Spleen (tissue), 11 donors: ENCODE results near the gene QKI. TPM values are rescaled to one million over a fixed set of nuclear protein-coding genes. Genes with fewer than 3 reads are reported as not detected.
A peak's percentile ranks its signal among the peaks of the same experiment; 100 is the strongest.

Source experiments
- DNase-seq: peaks from one replicate; pipeline ENCODE4 v3.0.0-alpha.2; 2020
- H3K27ac ChIP-seq, 8 donors: fragments of 200-600 bp; sonication (generic) in 7 of 8; 1 replicate in 4 of 8; 2 replicates in 4 of 8; pipeline versions ENCODE4 v1.5.0 to v1.8.0; 2016 to 2021; ENCODE audit warnings: inconsistent platforms in 4 of 8, mild to moderate bottlenecking in 4 of 8, moderate library complexity in 1 of 8
- H3K27me3 ChIP-seq, 7 donors: fragments of 200-600 bp; sonication (generic) in 6 of 7; replicated peaks in 1 of 7; 1 replicate in 4 of 7; 2 replicates in 3 of 7; pipeline versions ENCODE4 v1.5.0 to v1.8.0; 2016 to 2021; ENCODE audit warnings: inconsistent platforms in 3 of 7, mild to moderate bottlenecking in 1 of 7
- H3K36me3 ChIP-seq, 6 donors: fragments of 200-600 bp; sonication (generic) in 5 of 6; 1 replicate in 4 of 6; 2 replicates in 2 of 6; pipeline versions ENCODE4 v1.5.0 to v1.8.0; 2016 to 2021; ENCODE audit warnings: inconsistent platforms in 2 of 6
- H3K4me1 ChIP-seq, 6 donors: fragments of 200-600 bp; sonication (generic) in 5 of 6; 1 replicate in 3 of 6; 2 replicates in 3 of 6; pipeline versions ENCODE4 v1.5.0 to v1.8.0; 2016 to 2021; ENCODE audit warnings: inconsistent platforms in 3 of 6
- H3K4me3 ChIP-seq, 8 donors: fragments of 200-600 bp; sonication (generic) in 7 of 8; 1 replicate in 4 of 8; 2 replicates in 4 of 8; pipeline versions ENCODE4 v1.5.0 to v1.8.0; 2016 to 2021; ENCODE audit warnings: inconsistent platforms in 4 of 8, mild to moderate bottlenecking in 4 of 8, moderate library complexity in 2 of 8
- H3K9me3 ChIP-seq, 8 donors: fragments of 200-600 bp; sonication (generic) in 7 of 8; 1 replicate in 4 of 8; 2 replicates in 4 of 8; pipeline versions ENCODE4 v1.5.0 to v1.8.0; 2016 to 2021; ENCODE audit warnings: inconsistent platforms in 4 of 8
- POLR2A ChIP-seq, 3 donors: fragments of 450-650 bp; IDR thresholded peaks; one replicate each; pipeline ENCODE4 v1.5.1; 2017; ENCODE audit warnings: antibody characterized with exemption in 3 of 3, mild to moderate bottlenecking in 1 of 3
- POLR2AphosphoS5 ChIP-seq, 3 donors: sonication (generic); formaldehyde crosslinking; IDR thresholded peaks; one replicate each; pipeline ENCODE4 v1.5.1; 2017; ENCODE audit warnings: antibody characterized with exemption in 3 of 3
- WGBS, 5 donors: extraction: QIAGEN DNeasy Blood & Tissue Kit in 3 of 5; methylation state at CpG; one replicate each; pipeline versions ENCODE4 v1.1.5 to v1.1.7; 2013 to 2018; 5-methylcytosine and 5-hydroxymethylcytosine counted together
- intact Hi-C: fragments of 100-400 bp; cut with DNase I; formaldehyde crosslinking; loops from one replicate; pipeline ENCODE4 v1.15.0; 2023; ENCODE audit warnings: low total_unique reads
- polyA plus RNA-seq, 3 donors: library from polyadenylated mRNA; stranded (reverse); fragments of 200-250 nt; gene quantifications; one replicate each; pipeline ENCODE4 v1.2.1, GENCODE V29; 2013
- total RNA-seq, 7 donors: library from RNA; depleted of rRNA in 3 of 7; stranded (reverse); fragments of >200 nt in 3 of 7; fragmentation: NEBNext Ultra II Directional in 4 of 7; extraction: Animal tissue kit (Norgen Biotek cat#: 25700) in 4 of 7; gene quantifications; one replicate each; pipeline versions ENCODE4 v1.1.0 to v1.2.1, GENCODE V29; 2016 to 2021
- TF ChIP-seq, protein P1 (sequence below), 11 experiments: fragments of 200-600 bp in 7 of 11; fragments of 450-650 bp in 4 of 11; sonication (generic) in 4 of 11; IDR thresholded peaks in 8 of 11; conservative IDR thresholded peaks in 3 of 11; 1 replicate in 7 of 11; 2 replicates in 4 of 11; pipeline versions ENCODE4 v1.4.0 to v1.8.0; 2016 to 2021; ENCODE audit warnings: antibody characterized with exemption in 11 of 11, inconsistent platforms in 4 of 11, mild to moderate bottlenecking in 1 of 11
- donor health status: healthy with polysubstance abuse.
- donor health status: DM: no; HTN: no; CAD: no; lungs with moderate emphysema.
- donor health status: DM: no; HTN: no; CAD: no.
- donor health status: Bipolar disorder and iron deficiency.
- donor health status: healthy.
- donor health status: DM: no; HTN: no; CAD: no.
- donor health status: DM: yes; HTN: yes; CAD: no.

QKI gene
- total and polyA plus RNA-seq, 10 donors: 11.3 to 217 (median 180) TPM

DNA sequence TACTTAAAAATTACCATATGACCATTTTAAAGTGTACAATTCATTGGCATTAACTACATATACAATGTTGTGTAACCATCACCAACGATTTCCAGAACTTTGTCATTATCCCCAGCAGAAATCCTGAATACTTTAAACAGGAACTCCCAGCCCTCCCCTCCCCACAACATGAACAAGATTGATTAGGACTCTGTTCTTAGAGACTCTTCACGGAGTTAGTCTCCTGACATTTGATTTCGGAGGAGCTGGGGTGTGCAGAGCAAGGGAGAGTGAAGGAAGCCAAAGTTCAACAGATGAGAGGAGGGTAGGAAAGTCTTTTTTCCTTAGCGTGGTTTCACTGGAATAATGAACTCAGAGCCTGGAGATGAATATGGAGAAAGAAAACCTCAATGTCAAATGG, 17.2 kb upstream of the QKI start:
- intact Hi-C loops: no loop called here
- peaks cover 2 to 38% (median 15%) of the 10 kb centered on the region in 6 donors for H3K4me1 ChIP-seq
- TF ChIP-seq, protein P1, sequence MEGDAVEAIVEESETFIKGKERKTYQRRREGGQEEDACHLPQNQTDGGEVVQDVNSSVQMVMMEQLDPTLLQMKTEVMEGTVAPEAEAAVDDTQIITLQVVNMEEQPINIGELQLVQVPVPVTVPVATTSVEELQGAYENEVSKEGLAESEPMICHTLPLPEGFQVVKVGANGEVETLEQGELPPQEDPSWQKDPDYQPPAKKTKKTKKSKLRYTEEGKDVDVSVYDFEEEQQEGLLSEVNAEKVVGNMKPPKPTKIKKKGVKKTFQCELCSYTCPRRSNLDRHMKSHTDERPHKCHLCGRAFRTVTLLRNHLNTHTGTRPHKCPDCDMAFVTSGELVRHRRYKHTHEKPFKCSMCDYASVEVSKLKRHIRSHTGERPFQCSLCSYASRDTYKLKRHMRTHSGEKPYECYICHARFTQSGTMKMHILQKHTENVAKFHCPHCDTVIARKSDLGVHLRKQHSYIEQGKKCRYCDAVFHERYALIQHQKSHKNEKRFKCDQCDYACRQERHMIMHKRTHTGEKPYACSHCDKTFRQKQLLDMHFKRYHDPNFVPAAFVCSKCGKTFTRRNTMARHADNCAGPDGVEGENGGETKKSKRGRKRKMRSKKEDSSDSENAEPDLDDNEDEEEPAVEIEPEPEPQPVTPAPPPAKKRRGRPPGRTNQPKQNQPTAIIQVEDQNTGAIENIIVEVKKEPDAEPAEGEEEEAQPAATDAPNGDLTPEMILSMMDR (IDR thresholded peaks at IDR 0.05 in 8 of 11, conservative IDR thresholded peaks at IDR 0.05 in 3 of 11): no peak
- TF ChIP-seq POLR2AphosphoS5 (IDR thresholded peaks at IDR 0.05) (no peak), POLR2A (IDR thresholded peaks at IDR 0.05) (no peak)
- peak overlapping the region in 1 of 8 donors; percentile 28 for H3K27ac ChIP-seq
- no peak overlapping the region for H3K4me3 ChIP-seq
- DNase-seq: no peak
- H3K36me3 ChIP-seq: no peaks in the 10 kb centered on the region
- no peaks in the 10 kb centered on the region for H3K9me3 ChIP-seq
- WGBS, 5 donors: 56 to 70% (median 64%) methylated on average over 4 of the region's 4 CpGs
- H3K27me3 ChIP-seq: peaks cover 0 to 5% (median 0%) of the 10 kb centered on the region in 7 donors

DNA sequence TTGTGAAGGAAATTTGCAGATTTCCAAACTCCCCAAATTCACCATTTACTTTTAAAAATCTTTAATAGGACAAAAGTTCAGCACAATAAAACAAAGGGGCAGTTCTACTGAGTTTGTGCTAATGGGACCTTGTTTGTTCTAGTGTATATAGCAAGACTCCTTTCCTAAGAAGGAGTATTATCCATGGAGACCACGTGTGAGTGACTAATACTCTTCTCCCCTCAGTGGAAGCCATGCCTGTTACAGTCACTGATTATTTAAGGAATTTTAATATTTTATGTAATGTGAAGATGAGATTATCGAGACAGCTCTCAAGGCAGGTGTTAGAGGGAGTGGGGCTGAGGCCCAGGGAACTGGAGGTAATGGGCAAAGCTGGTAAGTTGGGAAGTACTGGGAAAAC, 16.4 kb upstream of the QKI start:
- peaks cover 0 to 5% (median 0%) of the 10 kb centered on the region in 7 donors for H3K27me3 ChIP-seq
- peak overlapping the region in 4 of 8 donors; percentile 22 to 41 (median 40) for H3K27ac ChIP-seq
- no peak for DNase-seq
- intact Hi-C loops: no loop called here
- no peaks in the 10 kb centered on the region for H3K36me3 ChIP-seq
- 81 to 91% (median 86%) methylated on average over 2 of the region's 2 CpGs for WGBS, 5 donors
- H3K9me3 ChIP-seq: no peaks in the 10 kb centered on the region
- no peak for TF ChIP-seq POLR2A (IDR thresholded peaks at IDR 0.05)
- no peak for TF ChIP-seq POLR2AphosphoS5 (IDR thresholded peaks at IDR 0.05)
- TF ChIP-seq, protein P1 (IDR thresholded peaks at IDR 0.05 in 8 of 11, conservative IDR thresholded peaks at IDR 0.05 in 3 of 11): no peak
- peaks cover 0 to 31% (median 10%) of the 10 kb centered on the region in 6 donors for H3K4me1 ChIP-seq
- no peak overlapping the region for H3K4me3 ChIP-seq

- peak overlapping the region in 4 of 8 donors; percentile 22 to 59 (median 40) for H3K27ac ChIP-seq
- WGBS, 5 donors: 56 to 87% (median 66%) methylated on average over 8 to 9 of the region's 9 CpGs
These were observed 15.7 kb upstream of the QKI start for GRCh38 chr6:163398815-163399214.

GRCh38 chr6:163400509-163400908, 14.0 kb upstream of the QKI start:
- Histone ChIP-seq H3K9me3 (no peaks in the 10 kb centered on the region), H3K27me3 (peaks cover 0 to 5% (median 0%) of the 10 kb centered on the region in 7 donors), H3K4me1 (peaks cover 3 to 47% (median 23%) of the 10 kb centered on the region in 6 donors), H3K27ac (no peak overlapping the region), H3K36me3 (no peaks in the 10 kb centered on the region), H3K4me3 (no peak overlapping the region)
- 66 to 87% (median 80%) methylated on average over 2 of the region's 2 CpGs for WGBS, 5 donors
- intact Hi-C loops: no loop called here
- DNase-seq: no peak
- TF ChIP-seq POLR2AphosphoS5 (IDR thresholded peaks at IDR 0.05): no peak
- TF ChIP-seq, protein P1 (IDR thresholded peaks at IDR 0.05 in 8 of 11, conservative IDR thresholded peaks at IDR 0.05 in 3 of 11): no peak
- no peak for TF ChIP-seq POLR2A (IDR thresholded peaks at IDR 0.05)

More at GRCh38 chr6:163398815-163399214, 15.7 kb upstream of the QKI start:
- peaks cover 0 to 35% (median 10%) of the 10 kb centered on the region in 6 donors for H3K4me1 ChIP-seq
- DNase-seq: no peak
- H3K27me3 ChIP-seq: peaks cover 0 to 5% (median 0%) of the 10 kb centered on the region in 7 donors
- intact Hi-C loops: no loop called here
- no peaks in the 10 kb centered on the region for H3K9me3 ChIP-seq
- no peaks in the 10 kb centered on the region for H3K36me3 ChIP-seq
- H3K4me3 ChIP-seq: no peak overlapping the region
- TF ChIP-seq, protein P1 (IDR thresholded peaks at IDR 0.05 in 8 of 11, conservative IDR thresholded peaks at IDR 0.05 in 3 of 11): no peak
- TF ChIP-seq POLR2A (IDR thresholded peaks at IDR 0.05) (no peak), POLR2AphosphoS5 (IDR thresholded peaks at IDR 0.05) (peak in 2 of 3 donors; percentile 47 to 50)
